Tibial nerve (tissue), 4 donors: ENCODE measurements around the gene GSTA2.

Experiments used
- EP300 ChIP-seq, 2 donors: sonication (generic); formaldehyde crosslinking; IDR thresholded peaks; one replicate each; pipeline ENCODE4 v1.6.1; 2017; ENCODE audit warnings: antibody characterized with exemption in 2 of 2, mild to moderate bottlenecking in 1 of 2
- POLR2A ChIP-seq, 2 donors: fragments of 450-650 bp; IDR thresholded peaks; one replicate each; pipeline ENCODE4 v1.6.1; 2017; ENCODE audit warnings: antibody characterized with exemption in 2 of 2, mild to moderate bottlenecking in 2 of 2, moderate library complexity in 2 of 2
- TF ChIP-seq, protein P1 (sequence below), 5 experiments: fragments of 200-600 bp in 3 of 5; fragments of 450-650 bp in 2 of 5; sonication (generic) in 3 of 5; IDR thresholded peaks; one replicate each; pipeline ENCODE4 v1.5.1; 2016 to 2019; ENCODE audit warnings: antibody characterized with exemption in 5 of 5, mild to moderate bottlenecking in 3 of 5, moderate library complexity in 2 of 5

DNA sequence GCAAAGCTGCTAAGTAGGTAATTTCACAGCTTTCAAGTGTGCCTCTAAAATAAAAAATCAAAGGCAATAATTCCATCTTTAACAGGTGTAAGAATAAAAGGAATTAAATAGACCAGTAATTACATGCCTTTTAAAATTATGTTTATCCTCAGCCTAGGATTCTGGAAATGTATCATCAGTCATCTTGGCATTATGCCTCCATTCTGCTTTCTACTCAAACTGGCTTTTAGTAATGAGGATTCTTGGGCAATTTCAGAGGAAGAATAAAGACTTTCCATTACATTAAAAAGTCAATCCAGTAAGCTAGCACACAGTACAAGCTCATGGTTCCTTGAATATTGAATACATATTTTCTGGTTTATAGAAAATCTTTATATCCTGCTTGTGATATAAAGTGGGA is 44.7 kb downstream of the GSTA2 start:
- TF ChIP-seq, protein P1, sequence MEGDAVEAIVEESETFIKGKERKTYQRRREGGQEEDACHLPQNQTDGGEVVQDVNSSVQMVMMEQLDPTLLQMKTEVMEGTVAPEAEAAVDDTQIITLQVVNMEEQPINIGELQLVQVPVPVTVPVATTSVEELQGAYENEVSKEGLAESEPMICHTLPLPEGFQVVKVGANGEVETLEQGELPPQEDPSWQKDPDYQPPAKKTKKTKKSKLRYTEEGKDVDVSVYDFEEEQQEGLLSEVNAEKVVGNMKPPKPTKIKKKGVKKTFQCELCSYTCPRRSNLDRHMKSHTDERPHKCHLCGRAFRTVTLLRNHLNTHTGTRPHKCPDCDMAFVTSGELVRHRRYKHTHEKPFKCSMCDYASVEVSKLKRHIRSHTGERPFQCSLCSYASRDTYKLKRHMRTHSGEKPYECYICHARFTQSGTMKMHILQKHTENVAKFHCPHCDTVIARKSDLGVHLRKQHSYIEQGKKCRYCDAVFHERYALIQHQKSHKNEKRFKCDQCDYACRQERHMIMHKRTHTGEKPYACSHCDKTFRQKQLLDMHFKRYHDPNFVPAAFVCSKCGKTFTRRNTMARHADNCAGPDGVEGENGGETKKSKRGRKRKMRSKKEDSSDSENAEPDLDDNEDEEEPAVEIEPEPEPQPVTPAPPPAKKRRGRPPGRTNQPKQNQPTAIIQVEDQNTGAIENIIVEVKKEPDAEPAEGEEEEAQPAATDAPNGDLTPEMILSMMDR (IDR thresholded peaks at IDR 0.05): no peak
- TF ChIP-seq EP300 (IDR thresholded peaks at IDR 0.05) (no peak), POLR2A (IDR thresholded peaks at IDR 0.05) (no peak)
